ENCODE measurements around the gene FBLN5.

FBLN5 gene

DNA sequence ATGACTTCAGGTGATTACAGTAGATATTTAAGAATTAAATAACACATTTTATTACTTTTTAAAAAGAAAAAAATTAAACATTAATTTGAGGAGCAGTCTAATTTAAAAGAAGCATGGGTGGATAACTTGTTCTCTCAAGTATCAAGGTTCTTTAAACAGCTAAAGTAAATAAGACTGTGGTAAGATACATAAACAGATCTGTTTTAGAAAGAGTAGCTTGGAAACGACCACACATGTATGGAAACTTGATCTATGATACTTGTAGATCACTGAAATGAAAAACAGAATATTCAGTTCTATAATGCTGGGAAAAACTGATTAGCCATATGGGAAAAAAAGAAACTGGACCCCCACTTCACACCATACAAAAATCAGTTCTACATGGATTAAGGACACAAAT is 116.2 kb downstream of the FBLN5 start:
- no peak for DNase-seq (ENCODE audit: low read depth in 2 of 2)

DNA sequence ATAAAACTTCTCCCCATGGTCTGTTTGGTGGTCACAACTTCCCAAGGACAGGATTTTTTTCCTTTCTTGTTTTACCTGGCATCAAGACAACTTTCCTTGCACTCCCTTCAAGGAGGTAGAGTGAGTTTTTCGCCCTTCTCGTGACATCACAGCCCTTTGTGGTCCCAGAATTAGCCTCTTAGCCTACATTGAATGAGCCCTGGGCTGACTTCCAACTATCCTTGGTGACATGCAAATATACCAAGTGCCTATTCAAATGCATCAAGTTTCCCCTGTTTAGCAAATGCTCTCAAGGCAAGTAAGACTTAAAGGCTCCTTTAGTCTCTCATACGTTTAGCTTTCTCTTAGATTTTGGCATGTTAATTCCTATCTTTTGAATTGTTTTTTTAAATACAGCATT is 116.7 kb downstream of the FBLN5 start:
- DNase-seq (ENCODE audit: low read depth in 2 of 2): no peak

- no peak for DNase-seq (ENCODE audit: low read depth in 2 of 2)
Measured at GRCh38 chr14:91829511-91829910, 118.0 kb downstream of the FBLN5 start.

DNA sequence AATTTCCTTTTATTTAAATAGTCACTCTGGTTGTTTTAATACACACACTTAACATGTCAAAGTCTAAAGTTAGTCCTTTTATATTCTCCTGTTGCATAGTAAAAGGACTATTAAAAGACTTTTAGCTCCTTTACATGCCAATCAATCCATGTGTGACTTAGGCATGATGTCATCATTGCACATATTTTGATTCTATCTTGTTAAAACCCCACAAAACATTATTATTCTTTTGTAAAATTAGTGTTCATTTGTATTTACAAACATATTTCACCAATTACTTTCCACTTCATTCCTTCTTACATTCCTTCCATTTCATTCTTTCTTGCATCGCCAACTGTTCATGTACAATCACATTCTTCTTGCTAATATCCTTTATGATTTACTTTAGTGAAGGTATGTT is 119.7 kb downstream of the FBLN5 start:
- DNase-seq (ENCODE audit: low read depth in 2 of 2): no peak
